Right atrium auricular region (tissue), 2 donors: ENCODE measurements around the gene NPB. TPM values are rescaled to one million over a fixed set of nuclear protein-coding genes. Genes with fewer than 3 reads are reported as not detected.

ENCODE experiments used
- DNase-seq: peaks from one replicate; pipeline ENCODE4 v3.0.0-alpha.2; 2019; ENCODE audit warnings: low spot score
- H3K27ac ChIP-seq, 2 donors: fragments of 200-600 bp; sonication (generic); 1 replicate in 1 of 2; 2 replicates in 1 of 2; pipeline ENCODE4 v1.5.1; 2016 to 2019
- H3K27me3 ChIP-seq, 2 donors: fragments of 200-600 bp; sonication (generic); one replicate each; pipeline versions ENCODE4 v1.5.1 to v1.6.0; 2017 to 2019
- H3K36me3 ChIP-seq: fragments of 200-600 bp; sonication (generic); one replicate; pipeline ENCODE4 v1.5.1; 2016
- H3K4me1 ChIP-seq, 2 donors: fragments of 200-600 bp; sonication (generic); one replicate each; pipeline versions ENCODE4 v1.5.1 to v1.6.0; 2017 to 2019
- H3K4me3 ChIP-seq, 2 donors: fragments of 200-600 bp; sonication (generic); 1 replicate in 1 of 2; 2 replicates in 1 of 2; pipeline ENCODE4 v1.5.1; 2017 to 2019; ENCODE audit warnings: mild to moderate bottlenecking in 1 of 2, moderate library complexity in 1 of 2
- H3K9me3 ChIP-seq, 2 donors: fragments of 200-600 bp; sonication (generic); one replicate each; pipeline ENCODE4 v1.5.1; 2019
- total RNA-seq, 2 donors: library from RNA; depleted of rRNA; stranded (reverse); fragments of >200 nt; gene quantifications; one replicate each; pipeline ENCODE4 v1.1.0, GENCODE V29; 2016
- TF ChIP-seq, protein P1 (sequence below), 2 donors: fragments of 200-600 bp; sonication (generic); IDR thresholded peaks; one replicate each; pipeline ENCODE4 v1.5.1; 2019; ENCODE audit warnings: antibody characterized with exemption in 2 of 2

Gene NPB
- total RNA-seq, 2 donors from 2014 or later: 1.7 TPM; not detected in 1

DNA sequence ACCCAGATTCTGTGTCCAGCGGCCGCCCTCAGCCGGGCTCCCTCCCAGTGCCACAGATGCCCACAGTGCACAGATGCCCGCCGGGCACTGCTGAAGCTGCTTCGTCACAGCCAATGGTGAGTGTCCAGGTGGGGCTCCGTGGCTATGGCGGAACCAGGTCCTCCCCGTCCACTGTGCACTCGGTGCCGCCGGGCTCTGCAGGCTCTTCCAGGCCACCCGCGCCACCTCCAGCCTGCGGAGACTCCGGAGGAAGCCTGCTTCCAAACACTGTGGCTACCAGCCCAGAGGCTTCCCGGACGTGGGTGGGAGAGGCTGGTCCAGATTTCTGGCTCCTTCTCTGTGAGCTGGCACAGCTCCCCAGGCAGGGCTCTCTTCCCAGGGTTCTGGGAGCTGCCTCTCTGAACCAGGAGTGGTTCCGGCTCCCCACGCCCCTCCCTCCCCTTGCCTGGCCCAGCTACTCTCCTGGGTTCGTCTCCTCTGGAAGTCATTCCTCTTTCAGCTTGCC is 37.9 kb downstream of the NPB start:
- H3K27me3 ChIP-seq: no peaks in the 10 kb centered on the region
- no peak overlapping the region for H3K4me3 ChIP-seq

DNA sequence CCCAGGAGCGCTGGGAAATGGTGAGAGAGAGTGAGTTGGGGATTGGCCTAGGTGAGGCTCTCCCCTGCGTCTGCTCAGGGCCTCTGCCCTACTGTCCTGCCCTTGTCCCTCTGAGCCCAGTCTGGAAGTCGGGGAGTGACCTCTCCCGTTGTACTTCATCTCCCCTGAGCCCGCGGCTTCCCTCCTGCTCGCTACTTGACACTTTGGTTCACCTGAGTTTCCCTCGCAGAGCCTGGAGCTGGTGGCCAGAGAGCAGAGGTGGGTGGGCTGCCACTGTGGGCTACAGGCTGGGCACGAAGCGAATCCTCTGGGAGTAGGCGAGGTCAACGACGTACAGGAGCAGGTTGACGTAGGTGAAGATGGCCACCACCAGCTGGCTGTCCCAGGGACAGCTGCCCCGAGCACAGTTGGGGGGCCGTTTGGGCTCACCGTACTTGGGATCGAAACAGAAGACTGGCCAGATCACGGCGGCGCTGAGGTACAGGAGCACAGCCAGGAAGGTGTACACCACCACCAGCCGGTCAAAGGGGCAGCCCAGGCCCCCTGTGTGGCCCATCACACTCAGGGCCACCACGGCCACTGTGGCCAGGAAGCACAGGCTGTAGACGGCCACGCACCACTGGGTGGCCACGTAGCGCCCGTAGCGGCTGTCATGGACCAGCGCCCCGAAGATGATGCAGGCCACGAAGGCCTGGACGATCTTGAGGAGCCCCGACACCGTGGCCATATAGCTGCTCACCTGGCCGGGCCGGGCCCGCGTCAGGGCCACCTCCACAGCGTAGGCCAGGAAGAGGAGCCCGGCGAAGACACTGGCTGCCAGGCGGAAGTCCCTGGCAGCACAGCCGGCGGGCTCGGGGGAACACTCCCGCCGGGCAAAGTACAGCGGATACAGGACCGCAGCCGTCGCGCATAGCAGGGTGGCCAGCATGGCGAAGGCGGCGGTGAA is 38.8 kb downstream of the NPB start:
- peaks cover 0 to 40% of the 10 kb centered on the region in 2 donors for H3K4me1 ChIP-seq

More for the DNA sequence above, 37.9 kb downstream of the NPB start:
- H3K27ac ChIP-seq: no peak overlapping the region
- no peaks in the 10 kb centered on the region for H3K36me3 ChIP-seq
- H3K4me1 ChIP-seq: peaks cover 0 to 40% of the 10 kb centered on the region in 2 donors
- peak; percentile 68 for DNase-seq
- TF ChIP-seq, protein P1, sequence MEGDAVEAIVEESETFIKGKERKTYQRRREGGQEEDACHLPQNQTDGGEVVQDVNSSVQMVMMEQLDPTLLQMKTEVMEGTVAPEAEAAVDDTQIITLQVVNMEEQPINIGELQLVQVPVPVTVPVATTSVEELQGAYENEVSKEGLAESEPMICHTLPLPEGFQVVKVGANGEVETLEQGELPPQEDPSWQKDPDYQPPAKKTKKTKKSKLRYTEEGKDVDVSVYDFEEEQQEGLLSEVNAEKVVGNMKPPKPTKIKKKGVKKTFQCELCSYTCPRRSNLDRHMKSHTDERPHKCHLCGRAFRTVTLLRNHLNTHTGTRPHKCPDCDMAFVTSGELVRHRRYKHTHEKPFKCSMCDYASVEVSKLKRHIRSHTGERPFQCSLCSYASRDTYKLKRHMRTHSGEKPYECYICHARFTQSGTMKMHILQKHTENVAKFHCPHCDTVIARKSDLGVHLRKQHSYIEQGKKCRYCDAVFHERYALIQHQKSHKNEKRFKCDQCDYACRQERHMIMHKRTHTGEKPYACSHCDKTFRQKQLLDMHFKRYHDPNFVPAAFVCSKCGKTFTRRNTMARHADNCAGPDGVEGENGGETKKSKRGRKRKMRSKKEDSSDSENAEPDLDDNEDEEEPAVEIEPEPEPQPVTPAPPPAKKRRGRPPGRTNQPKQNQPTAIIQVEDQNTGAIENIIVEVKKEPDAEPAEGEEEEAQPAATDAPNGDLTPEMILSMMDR (IDR thresholded peaks at IDR 0.05): no peak
- H3K9me3 ChIP-seq: no peaks in the 10 kb centered on the region

DNA sequence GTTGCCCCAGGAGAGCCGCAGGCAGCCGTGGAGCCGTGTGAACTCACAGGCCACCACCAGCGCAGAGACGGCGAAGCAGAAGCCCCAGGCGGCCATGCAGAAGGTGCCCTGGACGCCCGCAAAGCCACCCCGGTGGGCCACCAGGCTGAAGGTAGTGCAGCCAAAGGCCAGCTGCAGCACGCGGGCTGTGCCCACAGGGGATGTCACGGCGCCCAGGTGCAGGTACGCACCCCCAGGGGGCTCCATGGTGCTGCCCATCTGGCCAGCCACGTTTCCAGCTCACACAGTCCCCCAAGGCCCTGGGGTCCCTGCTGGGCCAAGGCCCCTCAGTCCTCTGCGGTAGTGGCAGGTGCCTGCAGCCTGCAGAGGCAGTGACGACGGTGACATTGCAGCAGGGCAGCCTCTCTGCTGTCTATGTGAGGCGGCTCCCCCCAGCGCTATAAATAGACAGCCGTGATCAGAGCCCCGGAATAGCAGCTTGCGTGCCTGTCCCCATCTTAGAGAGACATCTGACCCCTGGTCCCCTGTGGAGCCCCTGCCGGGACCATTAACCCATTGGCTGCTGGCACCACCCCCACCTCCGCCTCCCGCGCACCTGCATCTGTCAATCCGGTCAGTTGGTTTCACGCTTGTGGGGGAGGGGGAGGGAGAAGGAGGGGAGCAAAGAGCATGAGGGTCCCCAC is 39.6 kb downstream of the NPB start:
- TF ChIP-seq, protein P1 (IDR thresholded peaks at IDR 0.05): no peak
- Histone ChIP-seq H3K27ac (peak overlapping the region in 1 of 2 donors; percentile 53), H3K4me3 (peak overlapping the region; percentile 24 to 41), H3K4me1 (peaks cover 0 to 34% of the 10 kb centered on the region in 2 donors), H3K27me3 (no peaks in the 10 kb centered on the region), H3K36me3 (no peaks in the 10 kb centered on the region), H3K9me3 (no peaks in the 10 kb centered on the region)
- DNase-seq: no peak

More for the DNA sequence above, 38.8 kb downstream of the NPB start:
- H3K27ac ChIP-seq: peak overlapping the region in 1 of 2 donors; percentile 53
- DNase-seq: no peak
- no peaks in the 10 kb centered on the region for H3K9me3 ChIP-seq
- no peaks in the 10 kb centered on the region for H3K36me3 ChIP-seq
- no peak overlapping the region for H3K4me3 ChIP-seq
- H3K27me3 ChIP-seq: no peaks in the 10 kb centered on the region
- TF ChIP-seq, protein P1 (IDR thresholded peaks at IDR 0.05): no peak

DNA sequence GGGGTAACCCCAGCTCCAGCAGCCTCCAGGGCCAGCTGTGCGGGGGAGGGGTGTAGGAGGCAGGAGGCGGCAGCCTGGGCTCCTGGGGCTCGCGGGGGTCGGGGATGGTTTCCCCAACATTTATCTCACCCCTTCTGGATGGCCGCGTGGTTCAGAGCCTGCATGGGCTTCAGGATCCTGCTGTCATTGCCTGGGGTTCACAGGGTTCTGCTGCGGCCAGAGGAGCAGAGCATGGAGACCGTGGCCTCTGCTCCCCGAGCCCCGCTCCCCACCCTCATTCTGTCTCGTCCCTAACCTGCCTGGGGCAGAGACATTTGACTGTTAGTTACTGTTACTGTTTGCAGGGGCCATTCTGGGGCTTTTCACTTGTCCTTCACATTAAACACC is 40.1 kb downstream of the NPB start:
- H3K27ac ChIP-seq: peak overlapping the region in 1 of 2 donors; percentile 53
- H3K4me3 ChIP-seq: peak overlapping the region; percentile 24 to 41
- H3K36me3 ChIP-seq: no peaks in the 10 kb centered on the region
- TF ChIP-seq, protein P1 (IDR thresholded peaks at IDR 0.05): no peak
- H3K27me3 ChIP-seq: no peaks in the 10 kb centered on the region
- H3K4me1 ChIP-seq: peaks cover 0 to 30% of the 10 kb centered on the region in 2 donors
- DNase-seq: no peak
- no peaks in the 10 kb centered on the region for H3K9me3 ChIP-seq

DNA sequence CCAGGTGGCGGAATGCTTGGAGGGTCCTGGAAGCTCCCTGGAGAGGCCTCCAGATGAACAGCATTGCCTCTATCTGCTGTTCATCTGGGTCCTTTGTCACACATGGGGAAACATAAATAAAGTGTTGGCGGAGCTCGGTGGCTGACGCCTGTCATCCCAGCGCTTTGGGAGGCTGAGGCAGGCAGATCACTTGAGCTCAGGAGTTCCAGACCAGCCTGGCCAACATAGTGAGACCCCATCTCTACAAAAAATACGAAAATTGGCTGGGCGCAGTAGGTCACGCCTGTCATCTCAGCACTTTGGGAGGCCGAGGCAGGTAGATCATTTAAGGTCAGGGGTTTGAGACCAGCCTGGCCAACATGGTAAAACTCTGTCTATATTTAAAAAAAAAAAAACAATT is 42.8 kb downstream of the NPB start:
- no peak for DNase-seq
- no peak overlapping the region for H3K4me3 ChIP-seq
- no peak overlapping the region for H3K27ac ChIP-seq
- no peaks in the 10 kb centered on the region for H3K9me3 ChIP-seq
- peaks cover 0 to 19% of the 10 kb centered on the region in 2 donors for H3K4me1 ChIP-seq
- H3K36me3 ChIP-seq: no peaks in the 10 kb centered on the region
- TF ChIP-seq, protein P1 (IDR thresholded peaks at IDR 0.05): no peak
- H3K27me3 ChIP-seq: no peaks in the 10 kb centered on the region
